A673 (cell line): ENCODE data around the gene C10orf95. TPM values are rescaled to one million over a fixed set of nuclear protein-coding genes. Genes with fewer than 3 reads are reported as not detected.

Experiments
- BruUV-seq: library from RNA; stranded (reverse); fragments of 400-500 nt; replicated peaks from 2 replicates; lab custom pipeline; 2021; lab: Mats Ljungman, UMichigan
- CTCF ChIA-PET: fragments of 300-600 bp; sonication (Branson Sonifier 250); formaldehyde crosslinking; loops from one replicate; lab custom pipeline; 2022; ENCODE audit warnings: antibody characterized with exemption; lab: Charles Lee
- POLR2A ChIA-PET: fragments of 300-600 bp; sonication (Branson Sonifier 250); formaldehyde crosslinking; loops from one replicate; lab custom pipeline; 2022; ENCODE audit warnings: antibody characterized with exemption; ENCODE audit not compliant: low non-redundant PET; lab: Charles Lee
- DNase-seq: peaks from one replicate; pipeline ENCODE4 v3.0.0-alpha.2; 2015; ENCODE audit warnings: low spot score
- H3K27ac ChIP-seq: fragments of 200-600 bp; sonication (generic); 2 replicates; pipeline ENCODE4 v1.5.1; 2016; ENCODE audit warnings: mixed run types, low read depth, mild to moderate bottlenecking, mixed read lengths, antibody characterized with exemption, low read length; ENCODE audit not compliant: poor library complexity, severe bottlenecking
- H3K27me3 ChIP-seq: fragments of 200-600 bp; sonication (generic); replicated peaks from 2 replicates; pipeline ENCODE4 v1.6.1; 2017; ENCODE audit warnings: mixed run types, low read depth, mild to moderate bottlenecking, mixed read lengths, antibody characterized with exemption, low read length; ENCODE audit not compliant: insufficient read depth, poor library complexity
- H3K36me3 ChIP-seq: fragments of 200-600 bp; sonication (generic); 2 replicates; pipeline ENCODE4 v1.6.1; 2016; ENCODE audit warnings: mixed run types, mild to moderate bottlenecking, mixed read lengths, antibody characterized with exemption, low read length; ENCODE audit not compliant: insufficient read depth, poor library complexity, severe bottlenecking
- H3K4me1 ChIP-seq: fragments of 200-600 bp; sonication (generic); 2 replicates; pipeline ENCODE4 v1.6.1; 2017; ENCODE audit warnings: mixed run types, mild to moderate bottlenecking, mixed read lengths, antibody characterized with exemption, low read length; ENCODE audit not compliant: insufficient read depth, poor library complexity, severe bottlenecking
- H3K4me3 ChIP-seq: fragments of 200-600 bp; sonication (generic); 2 replicates; pipeline ENCODE4 v1.5.1; 2016; ENCODE audit warnings: low read depth, mixed run types, mild to moderate bottlenecking, mixed read lengths, low read length; ENCODE audit not compliant: poor library complexity, severe bottlenecking
- H3K9me3 ChIP-seq: fragments of 200-600 bp; sonication (generic); 2 replicates; pipeline ENCODE4 v1.6.1; 2016; ENCODE audit warnings: mixed run types, low read depth, mild to moderate bottlenecking, mixed read lengths, antibody characterized with exemption, low read length; ENCODE audit not compliant: poor library complexity, severe bottlenecking
- CTCF ChIP-seq: fragments of 300-800, 200-600 bp; sonication (generic); conservative IDR thresholded peaks from 2 replicates; pipeline ENCODE4 v1.5.1; 2017; ENCODE audit warnings: low read depth, mild to moderate bottlenecking, antibody characterized with exemption, low read length, moderate library complexity, mixed read lengths
- EZH2 ChIP-seq: fragments of 200-600 bp; sonication (generic); IDR thresholded peaks from 2 replicates; pipeline ENCODE4 v1.6.1; 2017; ENCODE audit warnings: borderline replicate concordance, low read depth, mild to moderate bottlenecking, mixed read lengths, antibody characterized with exemption, low read length; ENCODE audit not compliant: poor library complexity, severe bottlenecking
- intact Hi-C: fragments of 100-400 bp; cut with micrococcal nuclease; formaldehyde crosslinking; loops from one replicate; pipeline ENCODE4 v1.10.0; 2022; ENCODE audit not compliant: unreplicated experiment
- total RNA-seq: library from RNA; stranded (reverse); gene quantifications from 2 replicates; pipeline ENCODE4 v1.2.3, GENCODE V29; 2021

The C10orf95 gene
- total RNA-seq, 1 experiment from 2014 or later: not detected

- BruUV-seq: no TSS peak
- POLR2A ChIA-PET: no interaction called here
Observed at GRCh38 chr10:102438374-102438773, 13.0 kb downstream of the C10orf95 start.

GRCh38 chr10:102437515-102437914, 13.8 kb downstream of the C10orf95 start:
- Histone ChIP-seq H3K36me3 (no peaks in the 10 kb centered on the region), H3K4me1 (peaks cover 6% of the 10 kb centered on the region), H3K4me3 (no peak overlapping the region), H3K27me3 (no peaks in the 10 kb centered on the region), H3K9me3 (no peaks in the 10 kb centered on the region), H3K27ac (no peak overlapping the region)
- CTCF ChIA-PET: no interaction called here
- no peak for DNase-seq
- TF ChIP-seq EZH2 (no peak), CTCF (no peak)
- BruUV-seq: no TSS peak
- intact Hi-C loops: no loop called here
- POLR2A ChIA-PET: no interaction called here

More at GRCh38 chr10:102438374-102438773, 13.0 kb downstream of the C10orf95 start:
- H3K27me3 ChIP-seq: no peaks in the 10 kb centered on the region
- H3K9me3 ChIP-seq: no peaks in the 10 kb centered on the region
- DNase-seq: no peak
- TF ChIP-seq CTCF: no peak
- H3K27ac ChIP-seq: no peak overlapping the region
- no peak overlapping the region for H3K4me3 ChIP-seq
- CTCF ChIA-PET: no interaction called here
- H3K36me3 ChIP-seq: no peaks in the 10 kb centered on the region
- intact Hi-C loops: no loop called here
- peaks cover 6% of the 10 kb centered on the region for H3K4me1 ChIP-seq

GRCh38 chr10:102436312-102436711, 15.0 kb downstream of the C10orf95 start:
- Histone ChIP-seq H3K9me3 (no peaks in the 10 kb centered on the region), H3K27ac (no peak overlapping the region), H3K4me3 (no peak overlapping the region), H3K27me3 (no peaks in the 10 kb centered on the region), H3K4me1 (peaks cover 11% of the 10 kb centered on the region), H3K36me3 (no peaks in the 10 kb centered on the region)
- no peak for DNase-seq
- intact Hi-C loops: no loop called here
- TF ChIP-seq EZH2: no peak
- no peak for TF ChIP-seq CTCF
- BruUV-seq: no TSS peak
- POLR2A ChIA-PET: no interaction called here
- CTCF ChIA-PET: no interaction called here
